ENCODE data around the gene PLEK2.

DNA sequence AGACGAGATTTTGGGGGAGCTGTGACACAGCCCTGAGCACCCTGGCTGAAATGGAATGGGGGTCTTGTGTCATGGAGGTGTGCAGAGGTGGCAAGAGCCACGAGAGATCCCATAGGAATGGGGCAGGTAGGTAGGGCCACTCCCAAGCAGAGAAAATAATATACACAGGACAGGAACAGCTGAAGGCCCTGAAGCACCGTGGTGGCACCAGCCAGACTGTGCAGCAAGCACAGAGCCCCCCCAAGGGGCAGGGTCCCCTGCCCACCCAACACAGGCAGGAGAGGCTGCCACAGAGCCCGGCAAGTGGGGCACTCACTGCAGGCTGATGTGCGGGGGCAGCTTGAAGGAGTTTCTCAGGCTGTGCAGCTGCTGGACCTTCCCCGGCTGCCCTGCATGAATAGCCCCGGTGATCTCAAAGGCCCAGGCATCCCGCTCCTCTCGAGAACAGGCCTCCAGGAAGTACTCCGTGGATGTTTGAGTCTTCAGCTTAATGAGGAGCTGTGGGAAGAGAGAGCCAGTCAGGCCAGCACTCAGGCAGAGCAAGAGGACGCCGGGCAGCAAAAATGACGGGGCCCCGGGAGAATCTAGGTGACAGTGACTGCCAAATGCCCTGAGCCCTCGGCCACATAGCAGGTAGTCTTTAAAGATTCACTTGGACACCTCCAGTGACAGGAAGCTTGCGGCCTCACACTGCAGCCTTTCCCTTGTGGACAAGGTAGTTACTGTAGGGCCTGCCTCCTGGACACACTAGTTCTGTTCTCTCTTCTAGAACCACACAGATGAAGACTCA, 16.7 kb downstream of the PLEK2 start:
- TF ChIP-seq, protein P1, sequence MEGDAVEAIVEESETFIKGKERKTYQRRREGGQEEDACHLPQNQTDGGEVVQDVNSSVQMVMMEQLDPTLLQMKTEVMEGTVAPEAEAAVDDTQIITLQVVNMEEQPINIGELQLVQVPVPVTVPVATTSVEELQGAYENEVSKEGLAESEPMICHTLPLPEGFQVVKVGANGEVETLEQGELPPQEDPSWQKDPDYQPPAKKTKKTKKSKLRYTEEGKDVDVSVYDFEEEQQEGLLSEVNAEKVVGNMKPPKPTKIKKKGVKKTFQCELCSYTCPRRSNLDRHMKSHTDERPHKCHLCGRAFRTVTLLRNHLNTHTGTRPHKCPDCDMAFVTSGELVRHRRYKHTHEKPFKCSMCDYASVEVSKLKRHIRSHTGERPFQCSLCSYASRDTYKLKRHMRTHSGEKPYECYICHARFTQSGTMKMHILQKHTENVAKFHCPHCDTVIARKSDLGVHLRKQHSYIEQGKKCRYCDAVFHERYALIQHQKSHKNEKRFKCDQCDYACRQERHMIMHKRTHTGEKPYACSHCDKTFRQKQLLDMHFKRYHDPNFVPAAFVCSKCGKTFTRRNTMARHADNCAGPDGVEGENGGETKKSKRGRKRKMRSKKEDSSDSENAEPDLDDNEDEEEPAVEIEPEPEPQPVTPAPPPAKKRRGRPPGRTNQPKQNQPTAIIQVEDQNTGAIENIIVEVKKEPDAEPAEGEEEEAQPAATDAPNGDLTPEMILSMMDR (conservative IDR thresholded peaks at IDR 0.05 in 1 of 2, IDR thresholded peaks at IDR 0.05 in 1 of 2; ENCODE audit: low read depth in 1 of 2, low read length in 2 of 2), result no peak
- TF ChIP-seq EZH2 (IDR thresholded peaks at IDR 0.05; ENCODE audit: low read length, missing control alignments), result no peak

Measured in fibroblast of lung (primary cell).